Lower lobe of right lung (tissue), 2 donors: ENCODE measurements around the gene ABL2. TPM values are rescaled to one million over a fixed set of nuclear protein-coding genes. Genes with fewer than 3 reads are reported as not detected.

Experiments used
- ATAC-seq, 2 donors: fragments of 200-7000 bp; cut with Tn5 transposase; one replicate each; pipeline ENCODE4 v1.9.1; 2020 to 2022; ENCODE audit warnings: mild to moderate bottlenecking in 2 of 2, moderate library complexity in 2 of 2
- DNase-seq: peaks from one replicate; pipeline ENCODE4 v3.0.0-alpha.2; 2020
- H3K27ac ChIP-seq: fragments of 200-600 bp; one replicate; pipeline ENCODE4 v1.8.0; 2022
- H3K27me3 ChIP-seq: fragments of 200-600 bp; one replicate; pipeline ENCODE4 v1.8.0; 2022; ENCODE audit warnings: low read depth
- H3K36me3 ChIP-seq: fragments of 200-600 bp; one replicate; pipeline ENCODE4 v1.8.0; 2022; ENCODE audit warnings: mild to moderate bottlenecking
- H3K4me1 ChIP-seq: fragments of 200-600 bp; one replicate; pipeline ENCODE4 v1.8.0; 2022
- H3K4me3 ChIP-seq: fragments of 200-600 bp; one replicate; pipeline ENCODE4 v1.8.0; 2022; ENCODE audit warnings: mild to moderate bottlenecking
- H3K9me3 ChIP-seq: fragments of 200-600 bp; one replicate; pipeline ENCODE4 v1.8.0; 2022
- intact Hi-C: fragments of 100-400 bp; cut with DNase I; formaldehyde crosslinking; loops from one replicate; pipeline ENCODE4 v1.11.0; 2022
- total RNA-seq: library from RNA; stranded (reverse); fragmentation: NEBNext Ultra II Directional; extraction: Animal tissue kit (Norgen Biotek cat#: 25700); gene quantifications from one replicate; pipeline ENCODE4 v1.2.1, GENCODE V29; 2021
- TF ChIP-seq, protein P1 (sequence below): fragments of 200-600 bp; IDR thresholded peaks from one replicate; pipeline ENCODE4 v1.8.0; 2022; ENCODE audit warnings: antibody characterized with exemption, mild to moderate bottlenecking
- donor health status: DM: no; HTN: yes; CAD: no; lungs with severe emphysema.

The ABL2 gene
- total RNA-seq, 1 donor from 2014 or later, result 27.0 TPM

DNA sequence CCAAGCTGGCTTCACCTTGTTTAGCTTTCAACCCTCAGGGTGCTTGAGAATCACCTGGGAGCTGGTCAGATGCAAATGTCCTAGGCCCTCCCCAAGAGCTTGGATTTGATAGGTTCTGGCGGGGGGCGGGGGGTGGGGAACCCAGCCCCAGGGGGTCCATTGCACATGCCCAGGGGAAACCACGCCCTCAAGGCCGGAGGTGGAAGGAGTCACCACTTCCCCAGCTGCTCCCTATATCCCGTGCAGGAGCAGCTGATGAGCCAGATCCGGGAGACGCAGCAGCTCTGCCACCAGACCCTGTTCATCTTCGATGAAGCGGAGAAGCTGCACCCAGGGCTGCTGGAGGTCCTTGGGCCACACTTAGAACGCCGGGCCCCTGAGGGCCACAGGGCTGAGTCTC is 141.8 kb downstream of the ABL2 start:
- TF ChIP-seq, protein P1, sequence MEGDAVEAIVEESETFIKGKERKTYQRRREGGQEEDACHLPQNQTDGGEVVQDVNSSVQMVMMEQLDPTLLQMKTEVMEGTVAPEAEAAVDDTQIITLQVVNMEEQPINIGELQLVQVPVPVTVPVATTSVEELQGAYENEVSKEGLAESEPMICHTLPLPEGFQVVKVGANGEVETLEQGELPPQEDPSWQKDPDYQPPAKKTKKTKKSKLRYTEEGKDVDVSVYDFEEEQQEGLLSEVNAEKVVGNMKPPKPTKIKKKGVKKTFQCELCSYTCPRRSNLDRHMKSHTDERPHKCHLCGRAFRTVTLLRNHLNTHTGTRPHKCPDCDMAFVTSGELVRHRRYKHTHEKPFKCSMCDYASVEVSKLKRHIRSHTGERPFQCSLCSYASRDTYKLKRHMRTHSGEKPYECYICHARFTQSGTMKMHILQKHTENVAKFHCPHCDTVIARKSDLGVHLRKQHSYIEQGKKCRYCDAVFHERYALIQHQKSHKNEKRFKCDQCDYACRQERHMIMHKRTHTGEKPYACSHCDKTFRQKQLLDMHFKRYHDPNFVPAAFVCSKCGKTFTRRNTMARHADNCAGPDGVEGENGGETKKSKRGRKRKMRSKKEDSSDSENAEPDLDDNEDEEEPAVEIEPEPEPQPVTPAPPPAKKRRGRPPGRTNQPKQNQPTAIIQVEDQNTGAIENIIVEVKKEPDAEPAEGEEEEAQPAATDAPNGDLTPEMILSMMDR, result no peak
- H3K36me3 ChIP-seq, result peaks cover 60% of the 10 kb centered on the region

DNA sequence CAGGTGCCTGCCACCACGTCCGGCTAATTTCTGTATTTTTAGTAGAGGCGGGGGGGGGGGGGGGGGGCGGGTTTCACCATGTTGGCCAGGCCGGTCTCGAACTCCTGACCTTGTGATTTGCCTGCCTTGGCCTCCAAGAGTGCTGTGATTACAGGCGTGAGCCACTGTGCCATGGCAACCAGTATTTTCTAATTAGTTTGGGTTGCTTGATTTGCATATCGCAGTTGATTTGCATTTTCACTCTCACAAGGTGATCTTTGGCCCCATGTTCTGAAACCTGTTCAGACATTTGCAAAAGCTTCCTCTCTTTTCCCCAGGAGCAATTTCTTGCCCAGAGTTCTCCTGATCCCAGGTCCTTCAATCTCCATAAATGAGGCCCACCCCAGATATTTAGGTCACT is 145.9 kb downstream of the ABL2 start:
- no peak overlapping the region for H3K4me3 ChIP-seq
- TF ChIP-seq, protein P1, result no peak
- intact Hi-C loops, result no loop called here

More for the DNA sequence above, 141.8 kb downstream of the ABL2 start:
- ATAC-seq, result no peak
- Histone ChIP-seq H3K9me3 (no peaks in the 10 kb centered on the region), H3K4me1 (peaks cover 40% of the 10 kb centered on the region), H3K27me3 (no peaks in the 10 kb centered on the region), H3K4me3 (no peak overlapping the region), H3K27ac (no peak overlapping the region)
- no peak for DNase-seq
- intact Hi-C loops, result no loop called here

DNA sequence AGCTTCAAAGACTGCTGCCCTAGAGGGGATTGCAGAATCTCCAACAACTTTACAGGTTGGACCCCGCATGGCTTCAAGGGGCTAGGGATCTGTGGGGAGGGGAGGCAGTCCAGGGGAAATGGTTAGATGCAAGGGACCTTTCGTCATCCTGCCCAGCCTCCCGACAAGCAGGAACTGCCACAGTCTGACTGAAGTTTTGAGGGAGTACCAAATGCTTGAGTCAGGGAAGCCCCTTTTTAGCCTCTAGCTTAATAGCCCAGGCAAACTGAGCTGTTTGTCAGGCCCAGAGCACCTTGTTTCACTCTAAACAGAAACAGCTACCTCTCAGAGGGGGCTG is 146.5 kb downstream of the ABL2 start:
- no peak for ATAC-seq
- Histone ChIP-seq H3K27ac (peak overlapping the region; percentile 90), H3K36me3 (peaks cover 20% of the 10 kb centered on the region), H3K4me3 (peak overlapping the region; percentile 82), H3K9me3 (no peaks in the 10 kb centered on the region), H3K27me3 (no peaks in the 10 kb centered on the region), H3K4me1 (peaks cover 30% of the 10 kb centered on the region)
- TF ChIP-seq, protein P1, result no peak
- intact Hi-C loops, result no loop called here
- no peak for DNase-seq

More for the DNA sequence above, 145.9 kb downstream of the ABL2 start:
- DNase-seq (no peak), ATAC-seq (no peak)
- H3K27ac ChIP-seq, result no peak overlapping the region
- H3K4me1 ChIP-seq, result peaks cover 34% of the 10 kb centered on the region
- H3K27me3 ChIP-seq, result no peaks in the 10 kb centered on the region
- peaks cover 26% of the 10 kb centered on the region for H3K36me3 ChIP-seq
- no peaks in the 10 kb centered on the region for H3K9me3 ChIP-seq

DNA sequence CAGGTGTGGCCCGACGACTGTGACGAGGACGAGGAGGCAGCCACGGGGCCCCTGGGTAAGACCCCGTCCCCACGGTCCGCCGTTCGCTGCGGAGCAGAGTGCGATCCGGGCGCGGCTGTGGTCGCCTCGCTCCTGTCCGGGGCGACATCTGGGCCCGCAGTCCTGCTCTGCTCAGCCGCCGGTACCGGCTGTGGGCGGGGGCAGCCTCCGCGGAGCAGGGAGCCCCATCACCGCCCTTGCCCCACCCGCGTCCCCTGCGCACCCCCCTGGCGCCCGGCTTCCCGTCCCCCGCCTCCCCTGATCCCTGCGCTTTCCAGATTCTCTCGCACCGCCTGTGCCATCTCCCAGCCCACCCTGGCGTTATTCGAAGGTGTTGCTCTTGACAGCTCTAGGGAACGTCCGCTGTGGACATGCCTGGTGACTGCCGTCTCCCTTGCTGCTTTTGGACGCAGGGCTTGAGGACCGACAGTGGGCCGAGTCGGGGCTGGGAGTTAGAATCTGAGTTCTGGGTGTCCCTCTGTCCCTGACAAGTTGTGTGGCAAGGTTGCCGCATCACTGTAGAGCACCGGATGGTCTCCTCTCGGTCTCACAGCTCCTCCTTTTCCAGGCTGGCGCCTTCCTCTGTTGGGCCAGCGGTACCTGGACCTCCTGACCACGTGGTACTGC is 147.0 kb downstream of the ABL2 start:
- ATAC-seq, result peak; percentile 69
- DNase-seq, result no peak
- TF ChIP-seq, protein P1, result no peak
- Histone ChIP-seq H3K36me3 (peaks cover 15% of the 10 kb centered on the region), H3K27me3 (no peaks in the 10 kb centered on the region), H3K4me1 (peaks cover 26% of the 10 kb centered on the region), H3K27ac (peak overlapping the region; percentile 90), H3K4me3 (peak overlapping the region; percentile 82), H3K9me3 (no peaks in the 10 kb centered on the region)
- intact Hi-C loops, result no loop called here

DNA sequence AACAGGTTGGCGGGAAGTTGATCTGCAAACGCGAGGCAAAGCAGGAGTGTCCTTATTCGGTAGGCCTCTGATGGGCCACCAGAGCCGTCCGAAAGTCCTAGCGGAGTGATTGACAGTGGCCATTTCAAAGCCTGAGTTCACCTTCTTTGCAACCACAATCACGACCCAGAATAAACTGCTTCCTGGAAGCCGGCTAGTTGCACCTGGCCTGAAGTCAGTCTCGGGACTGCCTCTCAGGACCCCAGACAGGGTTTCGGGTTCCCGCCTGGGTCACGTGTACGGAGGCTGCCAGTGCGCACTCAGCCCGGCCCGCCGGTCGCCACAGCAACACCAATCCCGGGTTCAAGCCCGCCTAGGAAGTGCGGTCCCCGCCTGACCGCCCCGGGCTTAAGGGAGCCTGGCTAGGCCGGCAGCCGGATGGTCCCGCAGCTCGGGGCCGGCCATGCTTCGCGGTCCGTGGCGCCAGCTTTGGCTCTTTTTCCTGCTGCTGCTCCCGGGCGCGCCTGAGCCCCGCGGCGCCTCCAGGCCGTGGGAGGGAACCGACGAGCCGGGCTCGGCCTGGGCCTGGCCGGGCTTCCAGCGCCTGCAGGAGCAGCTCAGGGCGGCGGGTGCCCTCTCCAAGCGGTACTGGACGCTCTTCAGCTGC is 147.7 kb downstream of the ABL2 start, which contains the start of gene TOR3A:
TOR3A (plus strand) TSS at position 384 of the 646 bp plus-strand sequence; CDS start at position 443, 59 bp downstream.
- Histone ChIP-seq H3K4me3 (peak within 1 kb of the TSS; percentile 82), H3K27ac (peak within 1 kb of the TSS; percentile 90), H3K27me3 (no peaks in the 10 kb centered on the region), H3K36me3 (peaks cover 10% of the 10 kb centered on the region), H3K9me3 (no peaks in the 10 kb centered on the region), H3K4me1 (peaks cover 21% of the 10 kb centered on the region)
- ATAC-seq (peak; percentile 98), DNase-seq (peak; percentile 95)
- TF ChIP-seq, protein P1, result no peak
- intact Hi-C loops, result no loop called here
